SJCRH30 (cell line): ENCODE measurements around the gene SMU1. TPM values are rescaled to one million over a fixed set of nuclear protein-coding genes. Genes with fewer than 3 reads are reported as not detected.

Source experiments
- DNase-seq, 2 experiments: peaks; one replicate each; pipeline ENCODE4 v3.0.0-alpha.2; 2015 to 2020
- H3K27ac ChIP-seq: fragments of 250-450 bp; sonication (Bioruptor Pico); 2 replicates; pipeline ENCODE4 v1.5.1; 2020; ENCODE audit warnings: mild to moderate bottlenecking, moderate library complexity
- H3K27me3 ChIP-seq: fragments of 250-450 bp; sonication (Bioruptor Pico); 2 replicates; pipeline ENCODE4 v1.5.1; 2020; ENCODE audit warnings: mild to moderate bottlenecking, moderate library complexity
- H3K36me3 ChIP-seq: fragments of 250-450 bp; sonication (Bioruptor Pico); 2 replicates; pipeline ENCODE4 v1.5.1; 2020; ENCODE audit warnings: mild to moderate bottlenecking, moderate library complexity
- H3K4me1 ChIP-seq: fragments of 250-450 bp; sonication (Bioruptor Pico); 2 replicates; pipeline ENCODE4 v1.5.1; 2020; ENCODE audit warnings: mild to moderate bottlenecking, moderate library complexity
- H3K4me3 ChIP-seq: fragments of 250-450 bp; sonication (Bioruptor Pico); 2 replicates; pipeline ENCODE4 v1.5.1; 2020; ENCODE audit warnings: mild to moderate bottlenecking, moderate library complexity
- H3K9me3 ChIP-seq: fragments of 250-450 bp; sonication (Bioruptor Pico); replicated peaks from 2 replicates; pipeline ENCODE4 v1.5.1; 2020; ENCODE audit warnings: mild to moderate bottlenecking, moderate library complexity
- total RNA-seq: library from RNA; depleted of rRNA; stranded (reverse); fragments of >200 nt; shearing (Covaris generic); gene quantifications from 2 replicates; pipeline ENCODE4 v1.2.3, GENCODE V29; 2014; rRNA removed

Gene SMU1
- total RNA-seq, result 30.0 and 30.4 TPM in 2 replicates

DNA sequence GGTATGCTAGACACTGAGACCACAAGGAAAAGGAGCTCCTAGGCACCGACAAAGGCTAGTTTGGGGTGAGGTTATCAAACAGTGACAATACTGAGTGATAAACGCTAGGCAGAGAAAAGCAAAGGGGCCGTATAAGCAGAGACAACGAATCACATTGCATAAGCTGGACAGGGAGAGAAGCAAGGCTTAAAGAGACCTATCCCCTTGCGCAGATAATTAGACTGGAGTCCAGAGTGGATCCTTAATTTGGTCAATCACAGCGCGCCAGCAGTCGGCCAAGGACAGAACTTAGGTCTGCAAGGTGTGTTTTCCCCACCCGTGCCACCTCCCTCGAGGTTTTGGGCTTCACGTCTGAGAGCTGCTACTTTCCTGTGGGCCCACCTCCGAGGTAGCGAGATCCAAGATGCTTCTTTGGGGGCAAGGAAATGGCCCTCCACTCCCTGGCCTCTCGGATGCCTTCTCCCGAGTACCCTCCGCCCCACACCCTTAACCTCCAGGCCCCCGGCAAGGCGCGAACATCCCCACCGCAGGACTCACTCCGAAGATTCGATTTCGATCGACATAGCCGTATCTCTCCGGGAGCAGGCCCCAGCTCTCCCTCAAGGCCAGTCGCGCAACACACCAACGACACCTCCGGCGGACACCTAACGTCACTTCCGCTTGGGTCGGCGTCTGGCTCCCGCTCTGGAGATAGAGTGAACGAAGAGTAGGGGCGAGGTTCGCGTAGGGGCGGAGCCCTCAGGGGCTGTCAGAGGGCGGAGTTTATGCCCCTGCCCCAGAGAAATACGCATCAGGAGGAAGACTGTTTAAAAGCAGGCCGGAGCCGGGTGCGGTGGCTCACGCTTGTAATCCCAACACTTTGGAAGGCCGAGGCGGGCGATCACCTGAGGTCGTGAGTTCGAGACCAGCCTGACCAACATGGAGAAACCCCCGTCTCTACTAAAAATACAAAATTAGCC lies at the start of gene SMU1:
SMU1 (minus strand) TSS at position 629 of the 959 bp plus-strand sequence; CDS start at position 563, 66 bp downstream.
- no peaks in the 10 kb centered on the region for H3K27me3 ChIP-seq
- peak within 1 kb of the TSS; percentile 75 for H3K4me3 ChIP-seq
- no peaks in the 10 kb centered on the region for H3K9me3 ChIP-seq
- peaks cover 18% of the 10 kb centered on the region; the same call in 1 of the 2 replicates for H3K36me3 ChIP-seq
- peak; percentile 95 to 97 for DNase-seq
- H3K27ac ChIP-seq, result peak within 1 kb of the TSS; percentile 58
- no peaks in the 10 kb centered on the region for H3K4me1 ChIP-seq

DNA sequence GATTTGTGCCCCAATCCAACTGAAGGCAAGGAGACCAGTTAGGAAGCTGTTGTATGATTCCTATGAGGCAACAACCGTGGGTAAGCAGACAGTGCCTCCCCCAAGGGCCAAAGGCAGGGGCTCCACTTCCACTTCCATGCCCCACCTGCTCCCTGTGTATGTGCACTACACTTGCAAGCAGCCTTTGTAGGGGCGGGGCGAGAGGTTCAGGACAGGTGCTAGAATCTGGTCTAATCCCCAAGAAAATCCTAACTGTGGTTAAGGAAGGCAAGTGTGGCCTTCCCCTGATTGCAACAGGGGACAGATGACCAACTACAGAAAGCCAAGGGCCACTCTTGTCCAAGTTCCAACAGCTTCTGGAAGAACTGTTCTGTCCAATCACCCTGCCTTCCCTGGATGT lies 49.0 kb upstream of the SMU1 start:
- peaks cover 4% of the 10 kb centered on the region for H3K36me3 ChIP-seq
- DNase-seq, result peak in 1 of 2 experiments; percentile 17
- no peak overlapping the region for H3K4me3 ChIP-seq
- H3K4me1 ChIP-seq, result no peaks in the 10 kb centered on the region
- no peaks in the 10 kb centered on the region for H3K9me3 ChIP-seq
- no peaks in the 10 kb centered on the region for H3K27me3 ChIP-seq
- H3K27ac ChIP-seq, result no peak overlapping the region

DNA sequence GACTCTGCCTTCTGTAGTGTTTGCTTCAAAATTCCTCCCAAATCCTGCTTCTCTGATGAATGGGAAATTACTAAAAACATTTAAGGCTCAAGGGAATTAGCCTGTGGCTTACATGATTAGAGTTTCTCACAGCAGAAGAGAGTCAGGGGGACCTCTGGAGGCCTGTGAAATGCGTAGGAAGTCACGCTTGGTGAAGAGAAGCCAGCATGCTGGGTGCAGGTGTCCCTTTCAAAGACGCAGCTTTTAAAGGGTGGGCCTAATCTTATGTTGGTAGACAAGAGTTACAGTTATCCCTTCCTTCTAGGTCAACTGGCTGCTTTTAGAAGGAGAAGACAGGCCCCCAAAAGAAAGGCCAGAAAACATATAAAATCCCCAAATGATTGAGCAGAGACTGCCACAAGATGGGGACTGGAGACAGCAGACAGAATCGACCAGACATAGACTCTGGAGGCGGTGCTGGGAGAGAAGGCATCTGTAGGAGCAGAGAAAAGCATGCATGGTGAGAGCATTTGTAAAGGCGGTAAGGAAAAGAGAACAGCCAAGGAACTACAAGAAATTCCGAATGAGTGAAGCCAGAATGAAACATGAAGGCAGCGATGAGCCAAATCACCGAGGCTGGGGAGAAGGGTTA lies 48.4 kb upstream of the SMU1 start:
- Histone ChIP-seq H3K4me3 (no peak overlapping the region), H3K36me3 (peaks cover 4% of the 10 kb centered on the region), H3K4me1 (no peaks in the 10 kb centered on the region), H3K9me3 (no peaks in the 10 kb centered on the region), H3K27ac (no peak overlapping the region), H3K27me3 (no peaks in the 10 kb centered on the region)
- DNase-seq, result no peak

DNA sequence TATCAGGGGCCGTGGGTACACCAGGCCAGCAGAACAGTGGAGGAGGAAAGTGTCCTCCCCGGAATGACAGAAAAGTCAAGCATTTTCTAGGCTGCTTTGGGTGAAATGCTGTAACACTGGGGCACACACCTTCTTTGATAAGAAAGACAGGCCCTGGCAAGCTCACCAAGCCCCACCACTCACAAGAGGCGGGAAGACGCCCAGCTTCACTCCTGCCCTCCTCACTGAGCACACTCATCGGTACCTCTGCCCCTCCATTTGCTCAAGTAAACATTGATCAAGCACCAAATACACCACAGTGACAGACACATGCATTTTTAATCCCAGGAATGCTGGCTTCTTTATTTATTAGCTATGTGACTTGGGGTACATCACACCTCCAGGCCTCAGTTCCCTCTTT lies 47.6 kb upstream of the SMU1 start:
- Histone ChIP-seq H3K9me3 (no peaks in the 10 kb centered on the region), H3K27me3 (no peaks in the 10 kb centered on the region), H3K27ac (no peak overlapping the region), H3K4me3 (no peak overlapping the region), H3K36me3 (peaks cover 4% of the 10 kb centered on the region), H3K4me1 (no peaks in the 10 kb centered on the region)
- no peak for DNase-seq

DNA sequence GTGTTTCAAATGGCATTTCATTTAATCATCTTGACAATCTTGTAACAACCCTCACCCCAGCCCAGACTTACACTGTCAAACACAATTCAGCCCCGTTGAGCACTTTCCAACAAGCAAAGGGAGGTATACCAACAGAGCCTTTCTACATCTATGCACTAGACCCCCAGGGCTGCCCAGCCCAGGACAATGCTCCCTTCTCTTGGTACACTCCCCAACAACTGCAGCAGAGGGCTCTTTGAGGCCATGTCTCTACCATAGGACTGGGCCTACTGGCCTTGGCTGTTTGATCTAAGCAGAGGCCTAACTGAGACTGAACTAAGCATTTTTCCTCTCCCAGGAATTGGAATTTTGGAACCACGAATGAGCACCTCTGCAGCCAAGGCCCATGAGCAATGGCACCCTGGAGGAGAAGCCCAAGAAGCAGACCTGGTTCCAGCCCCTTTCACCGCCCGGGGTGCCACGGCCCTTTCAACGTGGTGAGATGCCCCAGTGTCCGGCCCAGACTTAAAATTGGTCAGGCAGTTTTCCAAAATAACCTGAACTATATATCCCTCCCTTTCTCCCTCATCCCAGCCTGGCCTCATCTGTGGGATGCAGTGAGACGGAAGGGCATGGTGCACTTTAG lies 47.0 kb upstream of the SMU1 start:
- Histone ChIP-seq H3K4me3 (no peak overlapping the region), H3K4me1 (no peaks in the 10 kb centered on the region), H3K9me3 (no peaks in the 10 kb centered on the region), H3K36me3 (peaks cover 4% of the 10 kb centered on the region), H3K27me3 (no peaks in the 10 kb centered on the region), H3K27ac (no peak overlapping the region)
- DNase-seq, result no peak

DNA sequence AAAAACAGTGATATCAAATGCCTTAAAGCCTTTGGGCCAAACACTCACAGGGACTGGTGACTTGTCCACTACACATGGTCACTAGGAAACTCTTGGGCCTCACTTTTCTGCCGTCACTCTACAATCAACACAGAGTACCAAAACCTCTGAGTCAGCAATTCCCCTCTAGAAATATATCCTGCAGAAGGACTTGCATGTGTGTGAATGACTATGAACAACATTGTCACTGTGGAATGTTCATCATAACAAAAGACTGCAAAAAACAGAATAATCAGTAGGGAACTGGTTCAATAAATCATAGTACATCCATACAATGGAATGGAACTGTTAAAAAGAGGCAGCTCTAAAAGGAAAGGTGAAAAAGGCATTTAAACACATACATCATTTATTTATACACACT lies 44.1 kb upstream of the SMU1 start:
- no peaks in the 10 kb centered on the region for H3K9me3 ChIP-seq
- no peak for DNase-seq
- peaks cover 2% of the 10 kb centered on the region; the same call in 1 of the 2 replicates for H3K36me3 ChIP-seq
- H3K27me3 ChIP-seq, result no peaks in the 10 kb centered on the region
- H3K4me1 ChIP-seq, result no peaks in the 10 kb centered on the region
- H3K27ac ChIP-seq, result no peak overlapping the region
- no peak overlapping the region for H3K4me3 ChIP-seq

DNA sequence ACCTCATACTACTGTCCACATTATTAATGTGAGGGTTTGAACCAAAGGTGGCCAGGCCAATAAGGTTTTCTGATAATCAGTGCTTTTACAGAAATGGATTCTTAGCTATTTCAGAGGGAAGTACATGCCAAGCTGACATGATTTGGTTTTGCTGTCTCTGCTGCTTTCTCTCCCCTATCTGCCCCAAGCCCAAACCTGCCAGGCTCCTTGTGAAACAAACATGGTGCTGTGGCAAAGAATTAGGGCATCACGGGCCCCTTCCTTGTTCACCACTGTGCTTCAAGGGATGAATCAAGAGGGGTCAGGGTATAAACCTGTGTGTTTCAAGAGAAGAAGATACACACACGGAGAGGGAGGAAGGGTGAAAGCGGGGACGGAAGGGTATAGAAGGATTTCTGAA lies 41.3 kb upstream of the SMU1 start:
- Histone ChIP-seq H3K27ac (no peak overlapping the region), H3K36me3 (peaks cover 2% of the 10 kb centered on the region; the same call in 1 of the 2 replicates), H3K9me3 (no peaks in the 10 kb centered on the region), H3K4me1 (peaks cover 4% of the 10 kb centered on the region), H3K4me3 (no peak overlapping the region), H3K27me3 (no peaks in the 10 kb centered on the region)
- no peak for DNase-seq

DNA sequence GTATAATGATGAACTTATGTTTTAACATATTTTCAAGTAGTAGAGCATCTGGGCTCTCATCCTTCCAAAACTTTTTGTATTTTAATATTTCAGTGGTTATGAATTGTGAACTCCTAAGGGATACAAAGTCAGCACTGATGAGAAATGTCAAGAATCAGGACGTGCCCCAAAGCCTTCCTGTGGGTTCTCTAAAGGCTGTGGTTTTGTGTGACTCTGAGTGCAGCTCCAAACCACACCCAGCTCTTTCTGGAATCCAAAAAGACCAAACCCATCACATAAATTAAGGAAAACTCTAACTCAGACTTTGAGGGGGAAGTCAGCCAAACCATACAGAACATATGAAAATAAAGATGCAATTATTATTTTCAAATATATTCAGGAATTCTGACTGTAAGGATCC lies 40.8 kb upstream of the SMU1 start:
- Histone ChIP-seq H3K9me3 (no peaks in the 10 kb centered on the region), H3K27ac (no peak overlapping the region), H3K4me1 (peaks cover 4% of the 10 kb centered on the region), H3K4me3 (no peak overlapping the region), H3K27me3 (no peaks in the 10 kb centered on the region), H3K36me3 (peaks cover 2% of the 10 kb centered on the region; the same call in 1 of the 2 replicates)
- DNase-seq, result no peak

DNA sequence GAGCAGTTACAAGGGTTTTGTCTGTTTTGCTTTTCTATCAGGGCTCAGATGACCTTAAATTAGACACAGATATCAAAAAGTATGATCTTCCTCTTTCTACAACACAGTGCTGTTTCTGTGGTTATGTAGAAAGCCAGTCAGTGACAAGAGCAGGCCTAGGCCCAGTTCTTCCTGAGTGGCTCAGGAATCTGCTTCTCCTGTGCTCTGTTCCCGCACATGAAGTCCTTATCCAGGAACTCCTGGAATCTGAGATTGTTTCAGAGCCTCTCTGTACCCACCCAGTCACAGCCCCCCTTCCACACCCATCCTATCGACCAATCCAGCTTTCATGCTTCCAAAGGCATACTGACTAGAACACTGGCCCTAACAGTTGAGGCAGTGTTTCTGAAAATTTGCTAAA lies 40.4 kb upstream of the SMU1 start:
- H3K9me3 ChIP-seq, result no peaks in the 10 kb centered on the region
- H3K4me3 ChIP-seq, result no peak overlapping the region
- peaks cover 2% of the 10 kb centered on the region; the same call in 1 of the 2 replicates for H3K36me3 ChIP-seq
- H3K27ac ChIP-seq, result no peak overlapping the region
- no peak for DNase-seq
- peaks cover 4% of the 10 kb centered on the region for H3K4me1 ChIP-seq
- no peaks in the 10 kb centered on the region for H3K27me3 ChIP-seq

DNA sequence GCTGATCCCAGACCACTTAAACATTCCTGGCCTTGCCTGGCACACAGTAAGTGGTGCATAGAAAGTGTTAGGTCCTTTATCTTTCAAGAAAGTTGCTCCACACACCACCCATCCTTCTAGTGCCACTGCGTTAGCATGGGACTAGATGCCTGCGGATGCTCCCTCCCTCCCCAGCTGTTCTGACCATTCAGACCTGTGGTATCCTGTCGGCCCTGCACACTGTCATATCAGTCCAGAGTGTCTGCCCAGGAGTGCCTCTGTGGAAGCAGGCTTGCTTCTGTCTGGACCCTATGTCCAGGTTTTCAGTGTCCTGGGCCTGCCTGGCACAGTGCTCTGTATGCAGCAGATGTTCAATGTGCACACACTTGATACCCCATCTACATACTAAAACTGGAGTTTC lies 38.3 kb upstream of the SMU1 start:
- H3K9me3 ChIP-seq, result no peaks in the 10 kb centered on the region
- H3K4me1 ChIP-seq, result peaks cover 4% of the 10 kb centered on the region
- H3K27ac ChIP-seq, result no peak overlapping the region
- peaks cover 2% of the 10 kb centered on the region; the same call in 1 of the 2 replicates for H3K36me3 ChIP-seq
- no peak overlapping the region for H3K4me3 ChIP-seq
- DNase-seq, result peak; percentile 22 to 45
- H3K27me3 ChIP-seq, result no peaks in the 10 kb centered on the region

DNA sequence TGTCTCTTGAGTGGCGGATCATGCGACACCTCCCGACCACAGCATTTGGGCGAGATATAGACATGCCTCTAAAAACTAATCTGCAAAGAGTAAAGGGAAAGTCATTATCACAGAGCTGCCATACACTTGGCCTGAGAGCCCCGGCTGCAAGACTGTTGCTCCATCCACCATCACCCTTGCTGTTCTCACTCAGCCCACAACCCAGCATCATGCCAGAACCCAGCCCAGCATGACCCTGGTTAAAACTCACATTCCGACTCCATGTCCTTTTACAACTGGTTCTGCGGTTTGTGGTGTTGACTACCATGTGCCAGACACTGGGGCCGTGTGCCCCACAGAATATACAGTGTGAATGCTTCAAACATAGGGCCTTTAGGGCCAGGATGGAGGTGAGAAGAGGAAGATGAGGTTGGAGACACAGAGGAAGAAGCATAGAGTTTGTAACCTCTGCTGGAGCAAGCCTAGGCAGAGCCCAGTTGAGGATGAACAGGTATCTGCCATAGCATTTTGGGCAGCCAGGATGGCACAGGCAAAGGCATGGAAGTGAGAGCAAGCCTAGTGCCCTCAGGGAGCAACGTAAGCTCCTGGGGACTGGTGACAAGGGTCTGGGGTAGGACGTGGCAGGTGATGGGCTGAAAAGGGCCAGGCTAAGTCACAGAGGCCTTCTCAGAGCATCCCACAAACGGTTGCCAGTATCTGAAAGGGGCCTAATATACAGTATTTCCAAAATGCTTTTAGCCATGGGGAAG lies 37.5 kb upstream of the SMU1 start:
- H3K4me1 ChIP-seq, result peaks cover 4% of the 10 kb centered on the region
- no peak overlapping the region for H3K27ac ChIP-seq
- H3K36me3 ChIP-seq, result peaks cover 2% of the 10 kb centered on the region; the same call in 1 of the 2 replicates
- DNase-seq, result no peak
- no peak overlapping the region for H3K4me3 ChIP-seq
- H3K27me3 ChIP-seq, result no peaks in the 10 kb centered on the region
- H3K9me3 ChIP-seq, result no peaks in the 10 kb centered on the region

DNA sequence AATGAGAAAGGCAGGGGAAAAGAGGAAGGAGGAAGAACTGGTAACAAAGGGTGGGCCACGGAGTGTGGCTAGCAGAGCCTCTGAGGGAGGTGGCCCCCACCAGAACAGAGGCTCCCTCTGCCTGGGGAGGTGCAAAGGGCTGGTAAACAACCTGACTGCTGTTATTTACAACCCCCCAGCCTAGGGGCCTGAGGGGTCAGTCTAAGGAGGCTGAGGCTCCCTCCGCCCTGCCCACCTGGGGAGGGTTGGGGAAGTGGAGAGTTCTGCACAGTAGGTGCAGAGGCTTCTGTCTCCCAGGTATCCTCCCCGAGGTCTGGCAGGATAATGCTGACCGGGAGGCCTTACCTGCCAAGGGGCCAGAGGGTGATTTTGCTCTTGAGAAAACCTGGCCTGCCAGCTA lies 35.6 kb upstream of the SMU1 start:
- H3K36me3 ChIP-seq, result peaks cover 2% of the 10 kb centered on the region; the same call in 1 of the 2 replicates

DNA sequence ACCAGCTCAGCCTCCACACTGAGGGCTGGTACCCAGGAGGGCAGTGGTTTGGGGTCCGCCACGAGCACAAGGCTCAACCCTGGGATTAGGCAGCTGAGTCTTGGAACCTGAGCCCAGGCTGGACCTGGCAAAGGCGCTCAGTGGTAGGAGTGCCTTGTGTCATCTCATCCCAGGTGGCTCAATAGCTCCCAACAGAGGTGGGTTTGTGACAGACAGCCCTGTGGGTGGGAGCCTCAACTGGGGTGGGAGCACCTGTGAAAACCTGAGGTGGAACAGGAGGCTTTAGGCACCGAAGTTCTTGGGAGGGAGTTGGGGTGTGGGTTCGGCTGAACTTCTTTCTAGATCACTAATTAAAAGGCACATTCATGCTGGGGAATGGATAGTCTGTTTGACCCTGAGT lies 35.2 kb upstream of the SMU1 start:
- Histone ChIP-seq H3K9me3 (no peaks in the 10 kb centered on the region), H3K36me3 (peaks cover 2% of the 10 kb centered on the region; the same call in 1 of the 2 replicates)

More for the DNA sequence above, 35.6 kb upstream of the SMU1 start:
- no peak overlapping the region for H3K4me3 ChIP-seq
- peaks cover 14% of the 10 kb centered on the region for H3K4me1 ChIP-seq
- H3K9me3 ChIP-seq, result no peaks in the 10 kb centered on the region
- H3K27me3 ChIP-seq, result no peaks in the 10 kb centered on the region
- DNase-seq, result no peak
- H3K27ac ChIP-seq, result no peak overlapping the region

DNA sequence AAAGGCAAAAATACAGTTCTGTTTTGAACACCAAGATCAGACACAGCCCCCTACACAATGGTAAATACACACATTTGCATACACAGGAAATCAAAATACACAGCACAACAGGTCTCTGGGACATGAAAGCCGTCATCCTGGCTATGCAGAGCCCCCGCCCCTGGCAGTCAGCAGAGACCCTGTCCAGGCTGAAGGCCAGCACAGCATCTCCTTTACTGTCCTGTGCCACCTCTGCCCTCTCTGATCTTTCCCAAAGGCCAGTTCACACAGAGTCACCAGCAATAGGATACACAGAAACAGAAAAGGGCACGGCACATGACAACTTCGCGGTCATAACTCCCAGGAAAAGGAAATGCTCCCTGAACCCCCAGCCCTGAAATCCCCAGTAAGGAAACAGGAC lies 34.2 kb upstream of the SMU1 start:
- Histone ChIP-seq H3K4me3 (no peak overlapping the region), H3K4me1 (peaks cover 28% of the 10 kb centered on the region), H3K9me3 (no peaks in the 10 kb centered on the region), H3K27me3 (no peaks in the 10 kb centered on the region), H3K36me3 (no peaks in the 10 kb centered on the region), H3K27ac (no peak overlapping the region)
- no peak for DNase-seq

More for the DNA sequence above, 35.2 kb upstream of the SMU1 start:
- no peak overlapping the region for H3K27ac ChIP-seq
- H3K4me3 ChIP-seq, result no peak overlapping the region
- H3K27me3 ChIP-seq, result no peaks in the 10 kb centered on the region
- H3K4me1 ChIP-seq, result peaks cover 19% of the 10 kb centered on the region
- no peak for DNase-seq
